HG03432 (cell line): Measurements from ENCODE around the gene PGM1.

Experiments
- ATAC-seq: cut with Tn5 transposase; IDR thresholded peaks from one replicate; pipeline ENCODE4 v1.9.1; 2021; ENCODE audit warnings: mild to moderate bottlenecking, moderate library complexity; ENCODE audit not compliant: unreplicated experiment

PGM1 gene

GRCh38 chr1:63630666-63631065 lies 37.5 kb downstream of the PGM1 start:
- ATAC-seq, result no peak

GRCh38 chr1:63632110-63632509 lies 38.9 kb downstream of the PGM1 start:
- no peak for ATAC-seq

GRCh38 chr1:63633281-63633680 lies 40.1 kb downstream of the PGM1 start:
- ATAC-seq, result no peak

- no peak for ATAC-seq
These were observed 41.3 kb downstream of the PGM1 start for GRCh38 chr1:63634471-63634870.

GRCh38 chr1:63635681-63636080 lies 42.5 kb downstream of the PGM1 start:
- no peak for ATAC-seq

GRCh38 chr1:63636192-63637105 lies 43.2 kb downstream of the PGM1 start:
- no peak for ATAC-seq

- no peak for ATAC-seq
These were observed 45.3 kb downstream of the PGM1 start for GRCh38 chr1:63638471-63638870.

GRCh38 chr1:63638875-63639274 lies 45.7 kb downstream of the PGM1 start:
- ATAC-seq, result no peak

- ATAC-seq, result no peak
These were observed 47.7 kb downstream of the PGM1 start for GRCh38 chr1:63640633-63641567.

GRCh38 chr1:63641615-63642014 lies 48.4 kb downstream of the PGM1 start:
- ATAC-seq, result no peak

GRCh38 chr1:63642901-63643300 lies 49.7 kb downstream of the PGM1 start:
- no peak for ATAC-seq

GRCh38 chr1:63643517-63643916 lies 50.3 kb downstream of the PGM1 start:
- ATAC-seq, result no peak

GRCh38 chr1:63643926-63644325 lies 50.7 kb downstream of the PGM1 start:
- no peak for ATAC-seq

- no peak for ATAC-seq
These were observed 52.1 kb downstream of the PGM1 start for GRCh38 chr1:63645317-63645716.

- no peak for ATAC-seq
These were observed 55.5 kb downstream of the PGM1 start for GRCh38 chr1:63648689-63649088.

- no peak for ATAC-seq
These were observed 58.0 kb downstream of the PGM1 start for GRCh38 chr1:63651161-63651701.

- ATAC-seq, result no peak
These were observed 60.8 kb downstream of the PGM1 start for GRCh38 chr1:63653976-63654375.

- ATAC-seq, result no peak
These were observed 66.2 kb downstream of the PGM1 start for GRCh38 chr1:63659448-63659847.

- ATAC-seq, result no peak
These were observed 69.0 kb downstream of the PGM1 start for GRCh38 chr1:63662056-63662836.

- ATAC-seq, result no peak
These were observed 69.6 kb downstream of the PGM1 start for GRCh38 chr1:63662841-63663240.

GRCh38 chr1:63663301-63663700 lies 70.1 kb downstream of the PGM1 start:
- no peak for ATAC-seq
